Astrocyte of the cerebellum (primary cell): ENCODE data around the gene SLCO2A1.

Source experiments
- DNase-seq: peaks from one replicate; pipeline ENCODE4 v3.0.0-alpha.2; 2011; ENCODE audit warnings: low read depth
- H3K4me3 ChIP-seq: 2 replicates; pipeline ENCODE4 v1.5.1; 2011; ENCODE audit warnings: mild to moderate bottlenecking, low read depth, low read length, moderate library complexity
- in situ Hi-C: cut with HindIII; loops from 2 replicates; pipeline ENCODE4 v1.10.0; 2017; ENCODE audit warnings: low sequenced_read_pairs
- TF ChIP-seq, protein P1 (sequence below): IDR thresholded peaks from 2 replicates; pipeline ENCODE4 v1.5.1; 2012; ENCODE audit warnings: low read length, low read depth, moderate library complexity, mild to moderate bottlenecking; ENCODE audit errors: missing control alignments

The SLCO2A1 gene

DNA sequence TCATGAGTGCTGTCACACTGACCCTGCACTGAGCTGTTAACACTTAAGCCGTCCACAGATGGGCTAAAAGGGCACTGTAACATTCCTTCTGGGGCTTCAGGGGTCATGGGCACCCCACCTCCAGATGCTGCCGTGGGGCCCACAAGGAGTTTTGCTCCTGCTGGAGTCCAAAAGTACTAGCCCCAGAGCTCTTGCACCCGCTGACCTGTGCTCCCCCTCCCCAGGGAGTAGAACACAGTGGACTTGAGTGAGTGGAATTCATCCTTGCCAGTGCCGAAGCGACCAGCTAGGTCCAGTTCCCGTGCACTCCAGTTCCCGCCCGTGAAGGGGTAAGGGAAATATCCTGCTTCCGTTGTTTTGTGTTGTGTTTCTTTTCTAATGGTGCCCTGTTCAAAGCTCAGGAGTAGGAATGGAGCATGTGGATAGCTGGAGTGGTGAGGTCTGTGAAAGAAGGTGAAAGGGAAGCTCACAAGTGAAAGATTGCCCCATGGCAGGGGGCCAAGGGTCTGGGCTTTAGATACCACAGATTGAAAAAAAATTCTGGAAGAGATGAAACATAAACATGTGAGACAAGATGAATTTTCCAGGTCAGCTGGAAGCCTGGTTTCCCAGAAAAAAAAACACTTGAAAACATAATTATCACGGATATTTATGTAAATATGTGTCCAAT is 36.6 kb downstream of the SLCO2A1 start:
- H3K4me3 ChIP-seq: no peak overlapping the region
- DNase-seq: no peak
- TF ChIP-seq, protein P1, sequence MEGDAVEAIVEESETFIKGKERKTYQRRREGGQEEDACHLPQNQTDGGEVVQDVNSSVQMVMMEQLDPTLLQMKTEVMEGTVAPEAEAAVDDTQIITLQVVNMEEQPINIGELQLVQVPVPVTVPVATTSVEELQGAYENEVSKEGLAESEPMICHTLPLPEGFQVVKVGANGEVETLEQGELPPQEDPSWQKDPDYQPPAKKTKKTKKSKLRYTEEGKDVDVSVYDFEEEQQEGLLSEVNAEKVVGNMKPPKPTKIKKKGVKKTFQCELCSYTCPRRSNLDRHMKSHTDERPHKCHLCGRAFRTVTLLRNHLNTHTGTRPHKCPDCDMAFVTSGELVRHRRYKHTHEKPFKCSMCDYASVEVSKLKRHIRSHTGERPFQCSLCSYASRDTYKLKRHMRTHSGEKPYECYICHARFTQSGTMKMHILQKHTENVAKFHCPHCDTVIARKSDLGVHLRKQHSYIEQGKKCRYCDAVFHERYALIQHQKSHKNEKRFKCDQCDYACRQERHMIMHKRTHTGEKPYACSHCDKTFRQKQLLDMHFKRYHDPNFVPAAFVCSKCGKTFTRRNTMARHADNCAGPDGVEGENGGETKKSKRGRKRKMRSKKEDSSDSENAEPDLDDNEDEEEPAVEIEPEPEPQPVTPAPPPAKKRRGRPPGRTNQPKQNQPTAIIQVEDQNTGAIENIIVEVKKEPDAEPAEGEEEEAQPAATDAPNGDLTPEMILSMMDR: no peak
- in situ Hi-C loops: no loop called here

DNA sequence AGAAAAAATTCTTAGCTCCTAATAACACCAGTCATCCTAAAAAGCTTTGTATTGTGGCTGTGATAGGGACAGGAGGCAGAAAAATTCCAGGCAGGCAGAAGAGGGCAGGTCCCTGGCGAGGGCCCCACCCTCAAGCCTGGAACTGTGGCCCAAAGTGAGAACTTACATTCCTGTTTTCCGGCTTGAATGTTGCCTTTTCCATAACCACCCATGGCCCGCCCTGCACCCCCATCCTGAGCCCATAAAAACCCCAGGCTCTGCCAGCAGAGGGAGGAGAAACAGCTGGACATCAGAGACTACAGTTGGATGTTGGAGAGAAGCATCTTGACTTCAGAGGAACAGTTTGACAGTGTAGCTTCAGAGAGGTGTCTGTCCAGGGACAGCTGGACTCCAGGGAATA is 37.3 kb downstream of the SLCO2A1 start:
- no peak overlapping the region for H3K4me3 ChIP-seq
- DNase-seq: no peak
- TF ChIP-seq, protein P1: no peak
- in situ Hi-C loops: no loop called here

DNA sequence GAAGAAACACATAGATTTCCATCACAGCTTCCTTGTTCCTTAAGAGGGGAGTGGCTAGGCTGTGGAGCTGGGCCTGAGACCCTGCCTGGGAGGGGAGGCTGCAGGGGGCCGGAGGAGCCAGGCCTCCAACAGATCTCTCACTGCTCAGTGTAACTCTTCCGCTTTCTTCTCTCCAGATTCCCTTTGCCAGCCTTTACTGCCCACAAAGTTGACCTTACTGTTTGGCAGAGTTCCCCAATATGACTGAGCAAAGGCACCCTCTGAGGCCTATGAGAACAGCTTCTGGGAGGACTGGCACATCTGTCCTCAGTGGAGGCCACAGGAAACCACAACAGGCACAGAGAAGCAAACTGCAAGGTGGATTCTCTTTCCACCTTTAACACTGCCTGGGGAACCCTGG is 38.1 kb downstream of the SLCO2A1 start:
- H3K4me3 ChIP-seq: no peak overlapping the region
- TF ChIP-seq, protein P1: no peak
- in situ Hi-C loops: no loop called here
- DNase-seq: no peak

DNA sequence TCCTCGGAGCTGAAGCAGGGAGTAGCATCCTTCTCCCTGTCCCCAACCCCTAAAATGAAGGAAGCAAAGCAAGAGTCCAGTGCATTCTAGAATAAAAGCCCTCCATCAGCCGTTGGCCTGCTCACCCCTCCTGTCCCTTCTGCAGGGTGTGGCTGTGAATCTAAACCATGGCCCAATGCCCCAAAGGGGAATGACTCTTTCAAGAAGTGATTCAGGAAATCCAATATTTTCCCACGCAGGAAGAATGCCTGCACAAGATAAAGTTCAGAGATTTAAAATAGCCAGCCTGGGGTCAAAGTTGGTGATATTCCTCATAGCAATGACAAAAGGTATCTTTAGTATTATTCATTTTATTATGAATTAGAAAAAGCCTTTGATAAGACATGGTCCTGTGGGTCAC is 38.5 kb downstream of the SLCO2A1 start:
- TF ChIP-seq, protein P1: no peak
- DNase-seq: no peak
- in situ Hi-C loops: no loop called here

DNA sequence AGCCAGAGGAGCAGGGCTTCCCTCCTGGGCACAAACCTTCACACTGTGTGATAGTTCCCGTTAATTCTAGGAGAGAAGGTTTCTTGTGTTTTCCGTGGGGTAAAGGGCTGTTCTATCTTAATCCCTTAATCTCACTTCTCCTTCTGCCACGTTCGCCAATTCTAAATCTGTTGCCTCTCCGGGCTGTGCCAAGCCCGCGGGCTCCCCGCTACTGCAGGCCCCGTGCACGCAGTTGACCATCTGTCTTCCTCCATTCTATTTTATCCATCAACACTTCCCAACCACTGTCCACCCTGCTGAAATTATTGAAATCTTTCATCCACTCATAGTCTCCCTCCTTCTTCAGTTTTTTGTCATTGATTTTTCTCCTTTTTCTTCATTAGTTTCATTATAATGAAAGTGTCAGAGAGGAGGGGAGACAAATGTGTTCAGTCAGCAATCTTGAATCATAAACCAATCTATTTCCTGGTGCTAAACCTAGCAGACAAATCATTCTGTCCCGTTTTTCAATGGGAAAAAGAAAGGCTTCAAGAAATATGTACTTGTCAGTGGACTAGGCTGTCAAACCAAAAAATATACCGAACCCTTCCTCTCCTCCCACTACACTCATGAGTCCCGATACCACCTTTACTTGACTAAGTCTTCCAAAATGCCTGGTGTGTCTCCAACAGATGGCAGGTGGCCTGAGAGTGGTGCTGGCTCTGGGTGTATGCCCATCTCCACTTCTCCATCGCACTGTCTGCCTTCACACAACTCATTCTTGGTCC is 39.6 kb downstream of the SLCO2A1 start:
- TF ChIP-seq, protein P1: no peak
- no peak overlapping the region for H3K4me3 ChIP-seq
- in situ Hi-C loops: no loop called here
- DNase-seq: no peak

More for the DNA sequence above, 38.5 kb downstream of the SLCO2A1 start:
- H3K4me3 ChIP-seq: no peak overlapping the region

DNA sequence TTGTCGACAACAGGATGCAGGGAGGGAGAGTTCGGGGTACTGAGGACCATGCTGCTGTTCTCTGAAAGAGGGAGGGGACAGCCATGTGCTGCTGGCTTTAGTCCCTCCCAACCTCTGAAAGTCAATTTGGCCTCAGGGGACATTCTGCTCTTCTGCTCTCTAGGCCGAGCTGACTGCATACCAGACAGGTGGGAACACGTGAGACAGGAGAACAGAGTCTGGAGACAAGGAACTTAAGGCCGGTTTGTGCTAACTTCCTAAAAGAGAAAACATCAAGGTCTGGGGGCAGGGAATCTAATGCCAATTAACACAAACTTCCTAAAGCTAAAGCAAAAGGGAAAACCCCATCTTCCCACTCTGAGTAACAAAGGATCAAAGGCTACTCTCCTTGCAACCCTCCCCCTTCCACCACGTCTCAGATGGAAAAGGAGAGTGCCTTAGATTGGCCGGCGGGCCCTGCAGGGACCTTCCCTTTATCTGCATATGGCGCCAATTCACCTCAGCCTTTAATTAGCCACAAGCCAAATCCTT is 41.0 kb downstream of the SLCO2A1 start:
- H3K4me3 ChIP-seq: no peak overlapping the region
- DNase-seq: no peak
- TF ChIP-seq, protein P1: no peak
- in situ Hi-C loops: no loop called here
